Thyroid gland (tissue), 4 donors: ENCODE results near the gene COL11A2. TPM values are rescaled to one million over a fixed set of nuclear protein-coding genes. Genes with fewer than 3 reads are reported as not detected.
"Not testable (repeated sequence)": the region's sequence is repeated elsewhere in the genome, so short reads cannot be mapped to it uniquely, and the experiment has no call there.

Experiments used
- DNase-seq, 2 donors: peaks; one replicate each; pipeline ENCODE4 v3.0.0-alpha.2; 2019
- H3K27ac ChIP-seq, 3 donors: fragments of 200-600 bp; sonication (generic); 1 replicate in 2 of 3; 2 replicates in 1 of 3; pipeline ENCODE4 v1.5.1; 2016 to 2019; ENCODE audit warnings: mild to moderate bottlenecking in 1 of 3, moderate library complexity in 1 of 3
- H3K27me3 ChIP-seq: fragments of 200-600 bp; sonication (generic); one replicate; pipeline ENCODE4 v1.5.1; 2019
- H3K36me3 ChIP-seq, 2 donors: fragments of 200-600 bp; sonication (generic); one replicate each; pipeline ENCODE4 v1.5.1; 2016 to 2019
- H3K4me1 ChIP-seq, 2 donors: fragments of 200-600 bp; sonication (generic); one replicate each; pipeline ENCODE4 v1.5.1; 2017 to 2019
- H3K4me3 ChIP-seq, 3 donors: fragments of 200-600 bp; sonication (generic); replicated peaks in 1 of 3; 1 replicate in 2 of 3; 2 replicates in 1 of 3; pipeline ENCODE4 v1.5.1; 2016; ENCODE audit warnings: mild to moderate bottlenecking in 1 of 3
- H3K9me3 ChIP-seq: fragments of 200-600 bp; sonication (generic); one replicate; pipeline ENCODE4 v1.5.1; 2017
- POLR2A ChIP-seq, 2 donors: fragments of 450-650 bp; IDR thresholded peaks; one replicate each; pipeline ENCODE4 v1.6.1; 2017; ENCODE audit warnings: antibody characterized with exemption in 2 of 2, mild to moderate bottlenecking in 2 of 2, moderate library complexity in 1 of 2
- WGBS, 2 donors: methylation state at CpG; one replicate each; pipeline ENCODE4 v1.1.5; 2017; 5-methylcytosine and 5-hydroxymethylcytosine counted together
- intact Hi-C: fragments of 100-400 bp; cut with DNase I; formaldehyde crosslinking; loops from one replicate; pipeline ENCODE4 v1.15.1; 2023
- total RNA-seq, 4 donors: library from RNA; depleted of rRNA; stranded (reverse); fragments of >200 nt; gene quantifications; one replicate each; pipeline ENCODE4 v1.2.3, GENCODE V29; 2016
- TF ChIP-seq, protein P1 (sequence below), 6 experiments: fragments of 200-600 bp in 3 of 6; fragments of 450-650 bp in 3 of 6; sonication (generic) in 3 of 6; IDR thresholded peaks; one replicate each; pipeline ENCODE4 v1.5.1; 2016 to 2019; ENCODE audit warnings: antibody characterized with exemption in 6 of 6, mild to moderate bottlenecking in 2 of 6, inconsistent platforms in 1 of 6, moderate library complexity in 1 of 6

The COL11A2 gene
- total RNA-seq, 4 donors from 2014 or later, result 0.68 to 2.8 (median 2.0) TPM

DNA sequence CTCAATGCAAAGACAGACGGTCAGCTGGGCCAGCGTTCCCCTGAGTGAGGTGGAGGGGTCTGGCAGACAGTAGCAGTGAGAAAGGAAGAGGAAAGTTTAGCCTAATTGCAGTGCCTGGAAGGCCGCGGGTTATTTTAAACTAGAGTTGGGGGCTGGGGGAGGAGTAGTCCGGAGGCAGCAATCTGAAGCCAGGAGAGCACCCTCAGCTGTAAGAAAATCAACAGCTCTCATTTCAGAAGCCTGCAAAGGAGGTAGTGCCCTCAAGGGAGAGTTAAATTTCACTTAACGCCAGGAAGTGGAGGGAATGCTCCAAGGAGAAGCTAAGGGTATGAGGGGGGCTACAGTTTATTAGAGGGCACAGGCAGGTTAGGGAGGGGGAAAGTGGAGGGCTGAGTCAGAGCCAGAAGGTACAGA is 43.0 kb upstream of the COL11A2 start:
- intact Hi-C loops, result no loop called here
- DNase-seq, result no peak
- Histone ChIP-seq H3K27ac (no peak overlapping the region), H3K9me3 (no peaks in the 10 kb centered on the region), H3K4me3 (no peak overlapping the region), H3K4me1 (no peaks in the 10 kb centered on the region), H3K27me3 (no peaks in the 10 kb centered on the region), H3K36me3 (no peaks in the 10 kb centered on the region)
- no peak for TF ChIP-seq POLR2A (IDR thresholded peaks at IDR 0.05)
- TF ChIP-seq, protein P1, sequence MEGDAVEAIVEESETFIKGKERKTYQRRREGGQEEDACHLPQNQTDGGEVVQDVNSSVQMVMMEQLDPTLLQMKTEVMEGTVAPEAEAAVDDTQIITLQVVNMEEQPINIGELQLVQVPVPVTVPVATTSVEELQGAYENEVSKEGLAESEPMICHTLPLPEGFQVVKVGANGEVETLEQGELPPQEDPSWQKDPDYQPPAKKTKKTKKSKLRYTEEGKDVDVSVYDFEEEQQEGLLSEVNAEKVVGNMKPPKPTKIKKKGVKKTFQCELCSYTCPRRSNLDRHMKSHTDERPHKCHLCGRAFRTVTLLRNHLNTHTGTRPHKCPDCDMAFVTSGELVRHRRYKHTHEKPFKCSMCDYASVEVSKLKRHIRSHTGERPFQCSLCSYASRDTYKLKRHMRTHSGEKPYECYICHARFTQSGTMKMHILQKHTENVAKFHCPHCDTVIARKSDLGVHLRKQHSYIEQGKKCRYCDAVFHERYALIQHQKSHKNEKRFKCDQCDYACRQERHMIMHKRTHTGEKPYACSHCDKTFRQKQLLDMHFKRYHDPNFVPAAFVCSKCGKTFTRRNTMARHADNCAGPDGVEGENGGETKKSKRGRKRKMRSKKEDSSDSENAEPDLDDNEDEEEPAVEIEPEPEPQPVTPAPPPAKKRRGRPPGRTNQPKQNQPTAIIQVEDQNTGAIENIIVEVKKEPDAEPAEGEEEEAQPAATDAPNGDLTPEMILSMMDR (IDR thresholded peaks at IDR 0.05), result no peak
- WGBS, 2 donors, result 12 to 15% methylated on average over 6 of the region's 6 CpGs

DNA sequence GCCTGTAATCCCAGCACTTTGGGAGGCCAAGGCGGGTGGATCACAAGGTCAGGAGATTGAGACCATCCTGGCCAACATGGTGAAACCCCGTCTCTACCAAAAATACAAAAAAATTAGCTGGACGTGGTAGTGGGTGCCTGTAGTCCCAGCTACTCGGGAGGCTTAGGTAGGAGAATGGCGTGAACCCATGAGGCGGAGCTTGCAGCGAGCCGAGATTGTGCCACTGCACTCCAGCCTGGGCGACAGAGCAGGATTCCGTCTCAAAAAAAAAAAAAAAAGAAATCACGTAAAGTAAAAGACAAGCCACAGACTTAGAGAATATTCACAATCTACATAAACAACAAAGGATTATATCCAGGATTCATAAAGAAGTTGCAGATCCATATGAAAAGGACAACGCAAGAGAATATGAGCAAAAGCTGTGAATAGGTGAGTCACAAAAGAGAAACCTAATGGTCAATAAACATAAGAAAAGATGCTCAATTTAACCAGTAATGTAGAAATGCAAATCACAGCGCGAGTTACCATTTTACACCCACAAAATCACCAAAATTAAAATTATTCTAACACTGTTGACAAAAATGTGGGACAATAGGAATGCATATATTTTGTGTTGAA is 34.3 kb upstream of the COL11A2 start:
- H3K36me3 ChIP-seq, intact Hi-C loops, H3K4me3 ChIP-seq, H3K9me3 ChIP-seq, H3K27me3 ChIP-seq, DNase-seq, H3K27ac ChIP-seq, H3K4me1 ChIP-seq: not testable (repeated sequence)
- 49 to 50% methylated on average over 14 of the region's 14 CpGs for WGBS, 2 donors

DNA sequence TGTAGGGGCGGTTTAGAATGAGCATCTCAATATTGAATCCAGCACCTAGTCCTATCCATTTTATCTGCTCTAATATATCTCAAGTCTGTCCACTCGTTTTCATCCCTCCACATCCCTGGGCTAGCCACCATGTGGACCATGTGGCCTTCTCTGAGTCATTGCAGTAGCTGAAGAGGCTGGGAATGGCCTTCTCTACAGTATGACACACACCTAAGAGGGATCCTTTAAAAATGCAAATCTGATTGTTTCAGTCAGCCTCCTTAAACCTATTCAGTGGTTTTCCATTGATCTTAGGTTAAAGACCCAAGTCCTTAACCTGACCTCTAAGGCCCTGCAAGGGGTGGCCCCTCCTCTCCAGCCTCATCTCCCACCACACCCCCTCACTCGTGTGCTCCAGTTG is 25.4 kb upstream of the COL11A2 start:
- Histone ChIP-seq H3K4me3 (no peak overlapping the region), H3K27ac (no peak overlapping the region), H3K9me3 (no peaks in the 10 kb centered on the region), H3K27me3 (no peaks in the 10 kb centered on the region), H3K4me1 (peaks cover 12 to 16% of the 10 kb centered on the region in 2 donors), H3K36me3 (no peaks in the 10 kb centered on the region)
- DNase-seq, result no peak
- 80 to 81% methylated on average over 3 of the region's 3 CpGs for WGBS, 2 donors
- TF ChIP-seq, protein P1 (IDR thresholded peaks at IDR 0.05), result no peak
- no peak for TF ChIP-seq POLR2A (IDR thresholded peaks at IDR 0.05)
- intact Hi-C loops, result no loop called here

DNA sequence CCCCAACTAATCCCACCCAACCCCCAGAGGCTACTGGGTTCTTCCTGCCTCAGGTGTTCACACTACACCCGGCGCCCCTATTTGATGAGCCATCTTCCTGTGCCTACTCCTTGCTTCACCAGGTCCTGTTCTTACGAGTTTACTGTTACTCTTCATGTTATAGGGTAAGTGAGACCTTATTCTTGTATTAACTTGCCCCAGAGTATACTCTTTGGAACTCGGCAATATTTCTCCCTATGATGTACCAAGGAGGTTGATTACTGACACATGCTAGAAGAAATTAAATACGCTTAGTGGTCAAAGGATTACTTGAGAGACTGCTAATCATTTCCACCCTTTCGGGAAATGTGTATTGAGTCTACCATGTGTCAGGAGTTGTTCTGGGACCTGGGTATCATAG is 25.0 kb upstream of the COL11A2 start:
- WGBS, 2 donors, result 88 to 95% methylated on average over 6 of the region's 6 CpGs
- no peaks in the 10 kb centered on the region for H3K36me3 ChIP-seq
- TF ChIP-seq, protein P1 (IDR thresholded peaks at IDR 0.05), result no peak
- TF ChIP-seq POLR2A (IDR thresholded peaks at IDR 0.05), result no peak
- peaks cover 14 to 19% of the 10 kb centered on the region in 2 donors for H3K4me1 ChIP-seq
- no peaks in the 10 kb centered on the region for H3K9me3 ChIP-seq
- no peak overlapping the region for H3K27ac ChIP-seq
- no peaks in the 10 kb centered on the region for H3K27me3 ChIP-seq
- H3K4me3 ChIP-seq, result no peak overlapping the region
- intact Hi-C loops, result no loop called here
- no peak for DNase-seq

DNA sequence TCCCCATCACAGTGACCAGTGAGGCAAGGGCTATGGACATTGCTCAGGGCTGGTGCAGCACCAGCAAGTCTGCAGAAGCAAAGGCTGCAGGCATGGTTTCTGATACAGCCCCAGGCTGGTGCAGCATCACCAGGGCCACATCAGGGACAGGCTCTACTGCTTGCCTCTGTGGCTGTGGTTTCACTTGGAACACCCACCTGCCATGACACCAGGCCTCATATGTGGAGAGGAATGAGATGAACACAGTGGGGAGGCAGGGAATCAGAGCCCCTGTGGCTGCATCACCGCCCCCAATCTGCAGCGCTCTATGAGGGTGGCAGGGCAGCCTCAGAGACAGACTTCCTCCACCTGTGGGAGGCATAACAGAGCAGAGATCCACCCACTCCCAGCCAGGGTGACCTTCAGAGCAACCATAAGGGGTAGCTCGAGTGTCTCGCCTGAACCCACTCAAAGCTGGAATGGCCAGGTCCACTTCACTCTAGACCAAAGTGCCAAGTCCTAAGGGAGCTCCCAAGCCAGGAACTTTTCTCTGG is 23.9 kb upstream of the COL11A2 start:
- Histone ChIP-seq H3K9me3 (no peaks in the 10 kb centered on the region), H3K27me3 (no peaks in the 10 kb centered on the region), H3K36me3 (no peaks in the 10 kb centered on the region), H3K4me3 (no peak overlapping the region), H3K4me1 (peaks cover 14 to 19% of the 10 kb centered on the region in 2 donors), H3K27ac (no peak overlapping the region)
- DNase-seq, result no peak
- WGBS, 2 donors, result 61 to 83% methylated on average over 2 to 4 of the region's 4 CpGs
- TF ChIP-seq, protein P1 (IDR thresholded peaks at IDR 0.05), result no peak
- no peak for TF ChIP-seq POLR2A (IDR thresholded peaks at IDR 0.05)
- intact Hi-C loops, result no loop called here
